OCI-LY3 (cell line): ENCODE data around the gene BACH2.

Experiments used
- CTCF ChIP-seq: fragments of 200-600, 300-600 bp; sonication (generic); IDR thresholded peaks from 2 replicates; pipeline ENCODE4 v1.5.1; 2014; ENCODE audit warnings: antibody characterized with exemption, low read length, low read depth
- EZH2phosphoT487 ChIP-seq: fragments of 200-600 bp; shearing (Covaris generic); IDR thresholded peaks from 2 replicates; pipeline ENCODE4 v1.6.1; 2018; ENCODE audit warnings: antibody characterized with exemption, mixed run types, low read depth

- no peak for TF ChIP-seq CTCF
- no peak for TF ChIP-seq EZH2phosphoT487
These were observed 128.9 kb downstream of the BACH2 start for GRCh38 chr6:90167514-90168379.
